Pancreas (tissue), 10 donors: ENCODE results near the gene TSPAN9. TPM values are rescaled to one million over a fixed set of nuclear protein-coding genes. Genes with fewer than 3 reads are reported as not detected.

Experiments
- ATAC-seq, 4 donors: fragments of 200-7000 bp; cut with Tn5 transposase; one replicate each; pipeline versions ENCODE4 v1.8.0 to v1.9.1; 2020; ENCODE audit warnings: mild to moderate bottlenecking in 4 of 4, moderate library complexity in 4 of 4
- DNase-seq, 6 donors: peaks; one replicate each; pipeline ENCODE4 v3.0.0-alpha.2; 2020
- FAIRE-seq: peaks from 2 replicates; lab custom pipeline; 2012; peaks lifted over from hg19 to GRCh38; lab: Jason Lieb, UNC
- H3K27ac ChIP-seq, 4 donors: fragments of 200-600 bp; sonication (generic); 1 replicate in 3 of 4; 2 replicates in 1 of 4; pipeline versions ENCODE4 v1.5.0 to v1.8.0; 2020
- H3K27me3 ChIP-seq, 4 donors: fragments of 200-600 bp; one replicate each; pipeline ENCODE4 v1.8.0; 2021
- H3K36me3 ChIP-seq, 3 donors: fragments of 200-600 bp; sonication (generic) in 1 of 3; one replicate each; pipeline versions ENCODE4 v1.5.0 to v1.8.0; 2020 to 2021
- H3K4me1 ChIP-seq, 3 donors: fragments of 200-600 bp; one replicate each; pipeline ENCODE4 v1.8.0; 2021
- H3K4me3 ChIP-seq, 4 donors: fragments of 200-600 bp; sonication (generic) in 2 of 4; one replicate each; pipeline versions ENCODE4 v1.5.0 to v1.8.0; 2020 to 2021
- H3K9me3 ChIP-seq, 4 donors: fragments of 200-600 bp; one replicate each; pipeline ENCODE4 v1.8.0; 2021
- CTCF ChIP-seq, 4 donors: fragments of 200-600 bp; sonication (generic) in 3 of 4; IDR thresholded peaks; one replicate each; pipeline versions ENCODE4 v1.5.0 to v1.8.0; 2021; ENCODE audit warnings: antibody characterized with exemption in 4 of 4
- WGBS, 2 donors: extraction: QIAGEN DNeasy Blood & Tissue Kit; methylation state at CpG; one replicate each; pipeline ENCODE4 v1.1.7; 2013; 5-methylcytosine and 5-hydroxymethylcytosine counted together
- intact Hi-C, 3 donors: fragments of 100-400 bp; cut with DNase I; formaldehyde crosslinking; loops; one replicate each; pipeline versions ENCODE4 v1.11.1 to v1.14.2; 2022
- polyA plus RNA-seq, 2 donors: library from polyadenylated mRNA; stranded (reverse); fragments of 200-250 nt; gene quantifications; one replicate each; pipeline ENCODE4 v1.2.3, GENCODE V29; 2013
- total RNA-seq, 6 donors: library from RNA; stranded (reverse); fragmentation: NEBNext Ultra II Directional in 4 of 6; extraction: Animal tissue kit (Norgen Biotek cat#: 25700) in 4 of 6; gene quantifications; one replicate each; pipeline versions ENCODE4 v1.2.1 to v1.2.4, GENCODE V29; 2021 to 2023
- donor health status: healthy with polysubstance abuse.
- donor health status: DM: no; HTN: no; CAD: no; lungs with moderate emphysema.
- donor health status: DM: no; HTN: no; CAD: no.
- donor health status: control.
- donor health status: control.
- donor health status: Bipolar disorder and iron deficiency.
- donor health status: DM: yes; HTN: yes; CAD: no.
- donor health status: DM: no; HTN: no; CAD: no.
- donor health status: DM: no; HTN: no; CAD: no.
- donor health status: DM: yes; HTN: yes; CAD: no.

TSPAN9 gene
- total and polyA plus RNA-seq, 8 donors, result 7.8 to 19.5 (median 13.0) TPM

GRCh38 chr12:3315201-3315661 is 238.1 kb downstream of the TSPAN9 start:
- ATAC-seq (peak; percentile 66 to 84 (median 80)), DNase-seq (peak in 5 of 6 donors; percentile 76 to 90 (median 88)), FAIRE-seq (no peak)
- Histone ChIP-seq H3K4me3 (no peak overlapping the region), H3K36me3 (no peaks in the 10 kb centered on the region), H3K4me1 (peaks cover 18 to 31% (median 21%) of the 10 kb centered on the region in 3 donors), H3K27ac (peak overlapping the region in 3 of 4 donors; percentile 2 to 64 (median 19)), H3K27me3 (no peaks in the 10 kb centered on the region), H3K9me3 (no peaks in the 10 kb centered on the region)
- 1 to 4% methylated on average over 11 of the region's 11 CpGs for WGBS, 2 donors
- no peak for TF ChIP-seq CTCF (IDR thresholded peaks at IDR 0.05)
- intact Hi-C loops, result no loop called here

- H3K36me3 ChIP-seq, result no peaks in the 10 kb centered on the region
- no peak overlapping the region for H3K4me3 ChIP-seq
- H3K4me1 ChIP-seq, result peaks cover 9 to 26% (median 12%) of the 10 kb centered on the region in 3 donors
- WGBS, 2 donors, result 94% methylated on average over 12 of the region's 12 CpGs
- DNase-seq (peak in 1 of 6 donors; percentile 43), FAIRE-seq (no peak), ATAC-seq (no peak)
- no peak for TF ChIP-seq CTCF (IDR thresholded peaks at IDR 0.05)
- no peaks in the 10 kb centered on the region for H3K9me3 ChIP-seq
- H3K27ac ChIP-seq, result no peak overlapping the region
- intact Hi-C loops, result no loop called here
- H3K27me3 ChIP-seq, result no peaks in the 10 kb centered on the region
These were observed 239.7 kb downstream of the TSPAN9 start for GRCh38 chr12:3316776-3317480.

GRCh38 chr12:3317481-3317815 is 240.3 kb downstream of the TSPAN9 start:
- no peak for FAIRE-seq
- 87 to 88% methylated on average over 4 of the region's 4 CpGs for WGBS, 2 donors

GRCh38 chr12:3317841-3318501 is 240.8 kb downstream of the TSPAN9 start:
- FAIRE-seq, result no peak

More at GRCh38 chr12:3317481-3317815, 240.3 kb downstream of the TSPAN9 start:
- Histone ChIP-seq H3K4me3 (no peak overlapping the region), H3K36me3 (no peaks in the 10 kb centered on the region), H3K27me3 (no peaks in the 10 kb centered on the region), H3K27ac (no peak overlapping the region), H3K4me1 (peaks cover 7 to 30% (median 12%) of the 10 kb centered on the region in 3 donors), H3K9me3 (no peaks in the 10 kb centered on the region)
- DNase-seq (no peak), ATAC-seq (no peak)
- no peak for TF ChIP-seq CTCF (IDR thresholded peaks at IDR 0.05)
- intact Hi-C loops, result no loop called here

More at GRCh38 chr12:3317841-3318501, 240.8 kb downstream of the TSPAN9 start:
- WGBS, 2 donors, result 90 to 92% methylated on average over 13 of the region's 13 CpGs
- DNase-seq (peak in 1 of 6 donors; percentile 26), ATAC-seq (no peak)
- Histone ChIP-seq H3K4me1 (peaks cover 7 to 30% (median 12%) of the 10 kb centered on the region in 3 donors), H3K27ac (no peak overlapping the region), H3K36me3 (no peaks in the 10 kb centered on the region), H3K9me3 (no peaks in the 10 kb centered on the region), H3K27me3 (no peaks in the 10 kb centered on the region), H3K4me3 (no peak overlapping the region)
- no peak for TF ChIP-seq CTCF (IDR thresholded peaks at IDR 0.05)
- intact Hi-C loops, result no loop called here
